Suprapubic skin (tissue), 3 donors: ENCODE measurements around the gene MINK1.

Experiments
- CTCF ChIP-seq, 2 donors: fragments of 200-600 bp in 1 of 2; fragments of 450-650 bp in 1 of 2; sonication (generic) in 1 of 2; IDR thresholded peaks; one replicate each; pipeline ENCODE4 v1.5.1; 2016 to 2019; ENCODE audit warnings: antibody characterized with exemption in 2 of 2, mild to moderate bottlenecking in 1 of 2, moderate library complexity in 1 of 2
- POLR2A ChIP-seq, 2 donors: fragments of 450-650 bp; IDR thresholded peaks; one replicate each; pipeline ENCODE4 v1.6.1; 2017; ENCODE audit warnings: antibody characterized with exemption in 2 of 2, mild to moderate bottlenecking in 2 of 2, moderate library complexity in 2 of 2

- TF ChIP-seq POLR2A (IDR thresholded peaks at IDR 0.05) (no peak), CTCF (IDR thresholded peaks at IDR 0.05) (no peak)
These were observed 9.6 kb upstream of the MINK1 start for GRCh38 chr17:4823373-4824089.
